GM23248 (cell line): Measurements from ENCODE around the gene KCNT1. TPM values are rescaled to one million over a fixed set of nuclear protein-coding genes. Genes with fewer than 3 reads are reported as not detected.
A peak's percentile ranks its signal among the peaks of the same experiment; 100 is the strongest.

Source experiments
- DNase-seq: peaks from one replicate; pipeline ENCODE4 v3.0.0-alpha.2; 2015
- H2AFZ ChIP-seq: fragments of 200-600 bp; sonication (generic); 2 replicates; pipeline ENCODE4 v1.6.1; 2016; ENCODE audit warnings: antibody characterized with exemption
- H3F3A ChIP-seq: fragments of 200-600 bp; sonication (generic); 2 replicates; pipeline ENCODE4 v1.6.1; 2016; ENCODE audit warnings: mild to moderate bottlenecking, antibody characterized with exemption, mixed run types; ENCODE audit not compliant: insufficient read depth
- H3K27ac ChIP-seq: fragments of 200-600 bp; sonication (generic); 2 replicates; pipeline ENCODE4 v1.5.1; 2016; ENCODE audit warnings: mild to moderate bottlenecking
- H3K27me3 ChIP-seq: fragments of 200-600 bp; sonication (generic); replicated peaks from 2 replicates; pipeline ENCODE4 v1.6.1; 2016; ENCODE audit warnings: mild to moderate bottlenecking; ENCODE audit not compliant: insufficient read depth
- H3K36me3 ChIP-seq: fragments of 200-600 bp; sonication (generic); 2 replicates; pipeline ENCODE4 v1.6.1; 2016; ENCODE audit warnings: low read depth, mild to moderate bottlenecking
- H3K4me1 ChIP-seq: fragments of 200-600 bp; sonication (generic); 2 replicates; pipeline ENCODE4 v1.6.1; 2016; ENCODE audit warnings: mild to moderate bottlenecking; ENCODE audit not compliant: insufficient read depth
- H3K4me2 ChIP-seq: fragments of 200-600 bp; sonication (generic); one replicate; pipeline ENCODE4 v1.6.1; 2016; ENCODE audit warnings: mild to moderate bottlenecking; ENCODE audit not compliant: unreplicated experiment
- H3K4me3 ChIP-seq: fragments of 200-600 bp; sonication (generic); 2 replicates; pipeline ENCODE4 v1.5.1; 2016; ENCODE audit warnings: mild to moderate bottlenecking
- H3K79me2 ChIP-seq: fragments of 200-600 bp; sonication (generic); 2 replicates; pipeline ENCODE4 v1.6.1; 2016; ENCODE audit warnings: mild to moderate bottlenecking; ENCODE audit not compliant: insufficient read depth
- H3K9ac ChIP-seq: fragments of 200-600 bp; sonication (generic); 2 replicates; pipeline ENCODE4 v1.6.1; 2016; ENCODE audit warnings: mild to moderate bottlenecking
- H3K9me2 ChIP-seq: fragments of 200-600 bp; sonication (generic); 2 replicates; pipeline ENCODE4 v1.6.1; 2016; ENCODE audit warnings: mixed run types, mild to moderate bottlenecking, moderate library complexity; ENCODE audit not compliant: insufficient read depth
- H3K9me3 ChIP-seq: fragments of 200-600 bp; sonication (generic); one replicate; pipeline ENCODE4 v1.6.1; 2017; ENCODE audit warnings: low read depth
- H4K20me1 ChIP-seq: fragments of 200-600 bp; sonication (generic); 2 replicates; pipeline ENCODE4 v1.6.0; 2016; ENCODE audit not compliant: insufficient read depth
- EZH2 ChIP-seq: fragments of 200-600 bp; sonication (generic); IDR thresholded peaks from 2 replicates; pipeline ENCODE4 v1.6.1; 2018; ENCODE audit warnings: antibody characterized with exemption, mild to moderate bottlenecking; ENCODE audit not compliant: insufficient read depth, poor library complexity, severe bottlenecking
- EZH2phosphoT487 ChIP-seq: fragments of 200-600 bp; sonication (generic); IDR thresholded peaks from 2 replicates; pipeline ENCODE4 v1.6.1; 2018; ENCODE audit warnings: antibody characterized with exemption, moderate library complexity, mild to moderate bottlenecking, low read depth; ENCODE audit not compliant: insufficient read depth
- WGBS, 2 experiments: methylation state at CpG; one replicate each; pipeline ENCODE4 v1.1.6; 2015 to 2017; ENCODE audit warnings: low lambda C conversion rate in 2 of 2, low coverage in 1 of 2; ENCODE audit errors: missing lambda C conversion rate in 2 of 2; 5-methylcytosine and 5-hydroxymethylcytosine counted together
- in situ Hi-C: fragments of 300-500 bp; cut with MboI; formaldehyde crosslinking; loops from 2 replicates; pipeline ENCODE4 v1.15.0; 2020
- polyA plus RNA-seq: library from polyadenylated mRNA; unstranded; fragments of >200 nt; fragmentation: Nextera tagmentation; extraction: Ambion mirVana; gene quantifications from 2 replicates; pipeline ENCODE4 v1.2.1, GENCODE V29; 2016
- total RNA-seq: library from RNA; depleted of rRNA; stranded (reverse); fragments of >200 nt; shearing (Covaris generic); gene quantifications from 2 replicates; pipeline ENCODE4 v1.2.3, GENCODE V29; 2014

The KCNT1 gene
- total and polyA plus RNA-seq, 2 experiments from 2014 or later, result not detected

GRCh38 chr9:135680056-135680455, 21.9 kb upstream of the KCNT1 start:
- no peak overlapping the region for H3K4me3 ChIP-seq
- no peak overlapping the region for H3K27ac ChIP-seq
- H3K27me3 ChIP-seq, result no peaks in the 10 kb centered on the region
- H3K9ac ChIP-seq, result no peak overlapping the region
- no peaks in the 10 kb centered on the region for H4K20me1 ChIP-seq
- H3K9me2 ChIP-seq, result no peaks in the 10 kb centered on the region
- peak; percentile 21 for DNase-seq
- TF ChIP-seq EZH2 (no peak), EZH2phosphoT487 (no peak)
- no peaks in the 10 kb centered on the region for H3K9me3 ChIP-seq
- H3F3A ChIP-seq, result no peaks in the 10 kb centered on the region
- WGBS, 2 experiments, result 51 to 56% methylated on average over 16 of the region's 16 CpGs
- H3K79me2 ChIP-seq, result no peaks in the 10 kb centered on the region
- H3K4me2 ChIP-seq, result no peak overlapping the region
- H3K4me1 ChIP-seq, result no peaks in the 10 kb centered on the region
- H2AFZ ChIP-seq, result no peak overlapping the region
- no peaks in the 10 kb centered on the region for H3K36me3 ChIP-seq
- in situ Hi-C loops, result no loop called here

- H3K9me3 ChIP-seq, result no peaks in the 10 kb centered on the region
- H3K4me3 ChIP-seq, result no peak overlapping the region
- WGBS, 2 experiments, result 49 to 54% methylated on average over 5 of the region's 5 CpGs
These were observed 20.8 kb upstream of the KCNT1 start for GRCh38 chr9:135681161-135681560.

GRCh38 chr9:135683401-135684034, 18.5 kb upstream of the KCNT1 start:
- TF ChIP-seq EZH2phosphoT487, result no peak
- TF ChIP-seq EZH2, result no peak
- WGBS, 2 experiments, result 48% methylated on average over 8 to 14 of the region's 15 CpGs

More at GRCh38 chr9:135681161-135681560, 20.8 kb upstream of the KCNT1 start:
- in situ Hi-C loops, result no loop called here
- H3K27ac ChIP-seq, result no peak overlapping the region
- H2AFZ ChIP-seq, result no peak overlapping the region
- H3K9me2 ChIP-seq, result no peaks in the 10 kb centered on the region
- H3K36me3 ChIP-seq, result no peaks in the 10 kb centered on the region
- no peak overlapping the region for H3K4me2 ChIP-seq
- H3K27me3 ChIP-seq, result no peaks in the 10 kb centered on the region
- H3K79me2 ChIP-seq, result no peaks in the 10 kb centered on the region
- no peak for DNase-seq
- no peaks in the 10 kb centered on the region for H4K20me1 ChIP-seq
- TF ChIP-seq EZH2 (no peak), EZH2phosphoT487 (no peak)
- no peaks in the 10 kb centered on the region for H3K4me1 ChIP-seq
- H3K9ac ChIP-seq, result no peak overlapping the region
- no peaks in the 10 kb centered on the region for H3F3A ChIP-seq

GRCh38 chr9:135684691-135685090, 17.3 kb upstream of the KCNT1 start:
- Histone ChIP-seq H3K27me3 (no peaks in the 10 kb centered on the region), H3K4me1 (no peaks in the 10 kb centered on the region), H3K4me2 (no peak overlapping the region), H3K9me3 (no peaks in the 10 kb centered on the region), H3K9me2 (no peaks in the 10 kb centered on the region), H2AFZ (no peak overlapping the region), H3K36me3 (no peaks in the 10 kb centered on the region), H3F3A (no peaks in the 10 kb centered on the region), H4K20me1 (no peaks in the 10 kb centered on the region), H3K4me3 (no peak overlapping the region), H3K79me2 (no peaks in the 10 kb centered on the region), H3K9ac (no peak overlapping the region), H3K27ac (no peak overlapping the region)
- TF ChIP-seq EZH2 (no peak), EZH2phosphoT487 (no peak)
- DNase-seq, result no peak
- in situ Hi-C loops, result no loop called here
- 34 to 37% methylated on average over 16 to 17 of the region's 17 CpGs for WGBS, 2 experiments

More at GRCh38 chr9:135683401-135684034, 18.5 kb upstream of the KCNT1 start:
- Histone ChIP-seq H3K4me1 (no peaks in the 10 kb centered on the region), H3K79me2 (no peaks in the 10 kb centered on the region), H3K9me2 (no peaks in the 10 kb centered on the region), H3K9me3 (no peaks in the 10 kb centered on the region), H3K4me3 (no peak overlapping the region), H3K27me3 (no peaks in the 10 kb centered on the region), H3K27ac (no peak overlapping the region), H2AFZ (no peak overlapping the region), H3K4me2 (no peak overlapping the region), H3F3A (no peaks in the 10 kb centered on the region), H4K20me1 (no peaks in the 10 kb centered on the region), H3K36me3 (no peaks in the 10 kb centered on the region), H3K9ac (no peak overlapping the region)
- in situ Hi-C loops, result no loop called here
- no peak for DNase-seq

GRCh38 chr9:135687216-135687615, 14.8 kb upstream of the KCNT1 start:
- Histone ChIP-seq H4K20me1 (no peaks in the 10 kb centered on the region), H3K4me2 (no peak overlapping the region), H2AFZ (no peak overlapping the region), H3K4me3 (no peak overlapping the region), H3K36me3 (no peaks in the 10 kb centered on the region), H3K27me3 (no peaks in the 10 kb centered on the region), H3F3A (no peaks in the 10 kb centered on the region), H3K27ac (no peak overlapping the region), H3K79me2 (no peaks in the 10 kb centered on the region), H3K4me1 (no peaks in the 10 kb centered on the region), H3K9ac (no peak overlapping the region), H3K9me3 (no peaks in the 10 kb centered on the region), H3K9me2 (no peaks in the 10 kb centered on the region)
- no peak for DNase-seq
- TF ChIP-seq EZH2phosphoT487, result no peak
- TF ChIP-seq EZH2, result no peak
- WGBS, 2 experiments, result 62 to 66% methylated on average over 9 to 15 of the region's 15 CpGs
- in situ Hi-C loops, result no loop called here
